DOHH2 (cell line): ENCODE measurements around the gene PMM2.
"Not testable (repeated sequence)": the region's sequence is repeated elsewhere in the genome, so short reads cannot be mapped to it uniquely, and the experiment has no call there.

ENCODE experiments used
- H3F3A ChIP-seq: fragments of 200-600 bp; sonication (generic), shearing (Covaris generic); 2 replicates; pipeline ENCODE4 v1.6.0; 2016; ENCODE audit warnings: antibody characterized with exemption, mild to moderate bottlenecking; ENCODE audit not compliant: control insufficient read depth, insufficient read depth
- H3K27ac ChIP-seq: fragments of 200-600 bp; sonication (generic); 2 replicates; pipeline ENCODE4 v1.5.1; 2014; ENCODE audit warnings: low read depth, mild to moderate bottlenecking, low read length, moderate library complexity
- H3K27me3 ChIP-seq: fragments of 200-600 bp; sonication (generic); 2 replicates; pipeline ENCODE4 v1.6.1; 2014; ENCODE audit warnings: mild to moderate bottlenecking, low read length, mixed read lengths; ENCODE audit not compliant: control insufficient read depth
- H3K36me3 ChIP-seq: fragments of 200-600 bp; sonication (generic); 2 replicates; pipeline ENCODE4 v1.6.1; 2014; ENCODE audit warnings: mild to moderate bottlenecking, low read length, moderate library complexity, mixed read lengths; ENCODE audit not compliant: control insufficient read depth
- H3K4me1 ChIP-seq: fragments of 200-600 bp; sonication (generic); 2 replicates; pipeline ENCODE4 v1.6.1; 2014; ENCODE audit warnings: mild to moderate bottlenecking, low read length, mixed read lengths; ENCODE audit not compliant: control insufficient read depth
- H3K4me2 ChIP-seq: fragments of 200-600 bp; sonication (generic); 2 replicates; pipeline ENCODE4 v1.6.0; 2014; ENCODE audit warnings: mild to moderate bottlenecking, low read length, moderate library complexity
- H3K4me3 ChIP-seq: fragments of 200-600 bp; sonication (generic); 2 replicates; pipeline ENCODE4 v1.5.1; 2014; ENCODE audit warnings: mild to moderate bottlenecking, low read length, mixed read lengths
- H3K79me2 ChIP-seq: fragments of 200-600 bp; sonication (generic); 2 replicates; pipeline ENCODE4 v1.6.1; 2014; ENCODE audit warnings: mild to moderate bottlenecking, low read length, mixed read lengths; ENCODE audit not compliant: control insufficient read depth
- H3K9me2 ChIP-seq: fragments of 200-600 bp; sonication (generic); replicated peaks from 2 replicates; pipeline ENCODE4 v1.6.1; 2014; ENCODE audit warnings: mild to moderate bottlenecking, low read length, mixed read lengths; ENCODE audit not compliant: control insufficient read depth
- H3K9me3 ChIP-seq: fragments of 200-600 bp; sonication (generic); 2 replicates; pipeline ENCODE4 v1.6.1; 2014; ENCODE audit warnings: antibody characterized with exemption, low read length, mixed read lengths; ENCODE audit not compliant: control insufficient read depth, insufficient read depth
- H4K20me1 ChIP-seq: fragments of 200-600 bp; sonication (generic); 2 replicates; pipeline ENCODE4 v1.6.0; 2014; ENCODE audit warnings: low read depth, mild to moderate bottlenecking, antibody characterized with exemption, low read length, moderate library complexity; ENCODE audit not compliant: control insufficient read depth, insufficient read depth
- CTCF ChIP-seq: fragments of 200-600 bp; sonication (generic); IDR thresholded peaks from one replicate; pipeline ENCODE4 v1.5.1; 2014; ENCODE audit warnings: antibody characterized with exemption, mild to moderate bottlenecking, low read depth, low read length; ENCODE audit not compliant: poor library complexity, severe bottlenecking
- EZH2phosphoT487 ChIP-seq: fragments of 200-600 bp; sonication (generic); IDR thresholded peaks from 2 replicates; pipeline ENCODE4 v1.6.1; 2017; ENCODE audit warnings: borderline replicate concordance, mild to moderate bottlenecking, antibody characterized with exemption, low read length, moderate library complexity, mixed read lengths

Gene PMM2

GRCh38 chr16:8797364-8798173, at the start of gene PMM2, which contains the start of gene TMEM186:
TSS of gene PMM2 (plus strand) at chr16:8797839. CDS start at chr16:8797883, 44 bp downstream.
TSS of gene TMEM186 (minus strand) at chr16:8797639. CDS start at chr16:8797614, 25 bp downstream.
- Histone ChIP-seq H3K4me2 (peak within 1 kb of the TSS; percentile 98), H3K27me3 (no peaks in the 10 kb centered on the region), H3K9me2 (no peaks in the 10 kb centered on the region), H3F3A (no peaks in the 10 kb centered on the region), H4K20me1 (peaks cover 19% of the 10 kb centered on the region), H3K4me1 (peaks cover 35% of the 10 kb centered on the region), H3K27ac (peak within 1 kb of the TSS; percentile 39), H3K36me3 (peaks cover 62% of the 10 kb centered on the region), H3K4me3 (peak within 1 kb of the TSS; percentile 95), H3K9me3 (no peaks in the 10 kb centered on the region), H3K79me2 (peaks cover 88% of the 10 kb centered on the region)
- no peak for TF ChIP-seq CTCF
- no peak for TF ChIP-seq EZH2phosphoT487

GRCh38 chr16:8748944-8749343, 48.7 kb upstream of the PMM2 start:
- not testable (repeated sequence) for H3K36me3 ChIP-seq, H3K9me3 ChIP-seq, H3K4me3 ChIP-seq, H3K4me2 ChIP-seq, H3K4me1 ChIP-seq, H3K27ac ChIP-seq, H3K27me3 ChIP-seq, H3K9me2 ChIP-seq, H3F3A ChIP-seq, H3K79me2 ChIP-seq, H4K20me1 ChIP-seq

GRCh38 chr16:8751481-8752311, 45.9 kb upstream of the PMM2 start:
- Histone ChIP-seq H3K4me1 (no peaks in the 10 kb centered on the region), H3K4me3 (no peak overlapping the region), H3F3A (no peaks in the 10 kb centered on the region), H3K27ac (no peak overlapping the region), H3K79me2 (no peaks in the 10 kb centered on the region), H4K20me1 (no peaks in the 10 kb centered on the region), H3K27me3 (no peaks in the 10 kb centered on the region), H3K9me3 (no peaks in the 10 kb centered on the region), H3K9me2 (no peaks in the 10 kb centered on the region), H3K36me3 (no peaks in the 10 kb centered on the region), H3K4me2 (no peak overlapping the region)
- TF ChIP-seq CTCF (no peak), EZH2phosphoT487 (no peak)

DNA sequence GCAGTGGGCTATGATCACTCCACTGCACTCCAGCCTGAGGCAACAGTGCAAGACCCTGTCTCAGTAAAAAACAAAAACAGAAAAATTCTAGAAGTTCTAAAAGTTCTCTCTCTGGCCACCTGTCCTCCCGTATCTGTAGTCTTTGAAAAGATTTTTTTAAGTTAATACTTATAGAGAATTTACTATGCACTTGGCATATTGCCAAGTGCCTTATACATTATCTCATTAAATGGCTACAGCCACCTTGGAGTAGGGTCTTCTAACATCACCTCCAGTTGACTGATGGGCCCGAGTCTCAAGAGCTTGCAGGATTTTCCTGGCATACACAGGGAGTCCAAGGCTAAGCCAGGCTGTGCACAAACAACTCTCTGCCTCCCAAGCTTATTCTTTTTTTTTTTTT, 44.9 kb upstream of the PMM2 start:
- Histone ChIP-seq H3K4me2 (no peak overlapping the region), H3K79me2 (no peaks in the 10 kb centered on the region), H3K9me2 (no peaks in the 10 kb centered on the region), H3K4me3 (no peak overlapping the region), H3F3A (no peaks in the 10 kb centered on the region), H3K27me3 (no peaks in the 10 kb centered on the region), H3K9me3 (no peaks in the 10 kb centered on the region), H4K20me1 (no peaks in the 10 kb centered on the region), H3K4me1 (no peaks in the 10 kb centered on the region), H3K36me3 (no peaks in the 10 kb centered on the region), H3K27ac (no peak overlapping the region)
- TF ChIP-seq EZH2phosphoT487 (no peak), CTCF (no peak)
